PFSK-1 (cell line): ENCODE data around the gene SHISAL2A.

ENCODE experiments used
- FOXP2 ChIP-seq: optimal IDR thresholded peaks from 2 replicates; pipeline ENCODE3; 2011; ENCODE audit warnings: borderline replicate concordance, control low read depth, inconsistent platforms; ENCODE audit not compliant: insufficient read depth; ENCODE audit errors: extremely low read length, extremely low read depth
- POLR2AphosphoS5 ChIP-seq: IDR thresholded peaks from 2 replicates; pipeline ENCODE4 v1.6.1; 2012; ENCODE audit warnings: low read depth, mild to moderate bottlenecking, control low read depth, low read length, moderate library complexity
- SIN3A ChIP-seq: IDR thresholded peaks from 2 replicates; pipeline ENCODE4 v1.6.1; 2012; ENCODE audit warnings: mild to moderate bottlenecking, low read length, moderate library complexity, borderline replicate concordance; ENCODE audit not compliant: insufficient read depth
- TAF1 ChIP-seq: IDR thresholded peaks from 2 replicates; pipeline ENCODE4 v1.6.1; 2012; ENCODE audit warnings: low read length, control low read depth, borderline replicate concordance; ENCODE audit not compliant: insufficient read depth
- TF ChIP-seq, protein P1 (sequence below), 2 experiments: IDR thresholded peaks; 2 replicates each; pipeline versions ENCODE4 v1.6.1 to v1.8.0; 2011 to 2012; ENCODE audit warnings: low read depth in 2 of 2, low read length in 2 of 2, control low read depth in 1 of 2, inconsistent platforms in 1 of 2, mild to moderate bottlenecking in 1 of 2, moderate library complexity in 1 of 2; ENCODE audit not compliant: insufficient read depth in 1 of 2

SHISAL2A gene

DNA sequence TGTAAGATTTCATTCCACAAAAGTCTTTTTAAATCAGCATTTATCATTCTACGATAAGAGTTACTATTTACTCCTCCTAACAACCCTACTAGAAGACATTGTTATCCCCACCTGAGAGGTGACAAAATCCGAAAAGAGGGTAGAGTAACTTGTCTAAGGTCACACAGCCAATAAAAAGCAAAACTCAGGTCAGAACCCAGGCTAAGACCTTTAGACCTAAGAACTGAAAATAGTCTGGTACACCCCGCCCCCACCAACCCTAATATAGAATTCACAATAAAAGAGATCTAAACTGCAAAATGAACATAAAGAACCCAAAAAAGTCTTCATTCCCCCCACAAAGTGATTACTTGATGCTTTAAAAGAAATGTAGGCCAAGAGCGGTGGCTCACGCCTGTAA lies 46.5 kb downstream of the SHISAL2A start:
- TF ChIP-seq FOXP2 (no peak), TAF1 (no peak)
- TF ChIP-seq, protein P1, sequence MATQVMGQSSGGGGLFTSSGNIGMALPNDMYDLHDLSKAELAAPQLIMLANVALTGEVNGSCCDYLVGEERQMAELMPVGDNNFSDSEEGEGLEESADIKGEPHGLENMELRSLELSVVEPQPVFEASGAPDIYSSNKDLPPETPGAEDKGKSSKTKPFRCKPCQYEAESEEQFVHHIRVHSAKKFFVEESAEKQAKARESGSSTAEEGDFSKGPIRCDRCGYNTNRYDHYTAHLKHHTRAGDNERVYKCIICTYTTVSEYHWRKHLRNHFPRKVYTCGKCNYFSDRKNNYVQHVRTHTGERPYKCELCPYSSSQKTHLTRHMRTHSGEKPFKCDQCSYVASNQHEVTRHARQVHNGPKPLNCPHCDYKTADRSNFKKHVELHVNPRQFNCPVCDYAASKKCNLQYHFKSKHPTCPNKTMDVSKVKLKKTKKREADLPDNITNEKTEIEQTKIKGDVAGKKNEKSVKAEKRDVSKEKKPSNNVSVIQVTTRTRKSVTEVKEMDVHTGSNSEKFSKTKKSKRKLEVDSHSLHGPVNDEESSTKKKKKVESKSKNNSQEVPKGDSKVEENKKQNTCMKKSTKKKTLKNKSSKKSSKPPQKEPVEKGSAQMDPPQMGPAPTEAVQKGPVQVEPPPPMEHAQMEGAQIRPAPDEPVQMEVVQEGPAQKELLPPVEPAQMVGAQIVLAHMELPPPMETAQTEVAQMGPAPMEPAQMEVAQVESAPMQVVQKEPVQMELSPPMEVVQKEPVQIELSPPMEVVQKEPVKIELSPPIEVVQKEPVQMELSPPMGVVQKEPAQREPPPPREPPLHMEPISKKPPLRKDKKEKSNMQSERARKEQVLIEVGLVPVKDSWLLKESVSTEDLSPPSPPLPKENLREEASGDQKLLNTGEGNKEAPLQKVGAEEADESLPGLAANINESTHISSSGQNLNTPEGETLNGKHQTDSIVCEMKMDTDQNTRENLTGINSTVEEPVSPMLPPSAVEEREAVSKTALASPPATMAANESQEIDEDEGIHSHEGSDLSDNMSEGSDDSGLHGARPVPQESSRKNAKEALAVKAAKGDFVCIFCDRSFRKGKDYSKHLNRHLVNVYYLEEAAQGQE (IDR thresholded peaks at IDR 0.05; ENCODE audit: insufficient read depth in 1 of 2, low read depth in 2 of 2, low read length in 2 of 2): no peak

DNA sequence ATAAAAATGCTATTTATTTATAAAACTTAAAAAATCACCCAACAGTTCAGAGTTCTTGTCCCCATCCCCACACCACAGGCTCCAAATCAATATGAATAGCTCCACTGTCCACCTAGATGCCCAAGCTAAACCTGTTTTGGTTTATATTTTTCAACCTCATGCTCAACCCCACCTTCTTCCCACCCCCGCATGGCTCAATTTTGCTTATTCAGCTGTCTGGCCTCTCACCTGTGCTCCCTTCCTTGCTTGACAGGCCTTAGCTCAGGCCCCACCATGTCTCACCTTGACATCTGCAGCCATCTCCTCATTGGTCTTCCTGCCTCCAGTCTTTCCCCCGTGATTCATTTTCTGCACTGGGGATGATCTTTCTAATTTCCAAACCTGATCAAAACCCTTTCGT lies 47.4 kb downstream of the SHISAL2A start:
- no peak for TF ChIP-seq TAF1
- TF ChIP-seq, protein P1 (IDR thresholded peaks at IDR 0.05; ENCODE audit: insufficient read depth in 1 of 2, low read depth in 2 of 2, low read length in 2 of 2): no peak
- TF ChIP-seq POLR2AphosphoS5: no peak
- no peak for TF ChIP-seq SIN3A
- TF ChIP-seq FOXP2: no peak

DNA sequence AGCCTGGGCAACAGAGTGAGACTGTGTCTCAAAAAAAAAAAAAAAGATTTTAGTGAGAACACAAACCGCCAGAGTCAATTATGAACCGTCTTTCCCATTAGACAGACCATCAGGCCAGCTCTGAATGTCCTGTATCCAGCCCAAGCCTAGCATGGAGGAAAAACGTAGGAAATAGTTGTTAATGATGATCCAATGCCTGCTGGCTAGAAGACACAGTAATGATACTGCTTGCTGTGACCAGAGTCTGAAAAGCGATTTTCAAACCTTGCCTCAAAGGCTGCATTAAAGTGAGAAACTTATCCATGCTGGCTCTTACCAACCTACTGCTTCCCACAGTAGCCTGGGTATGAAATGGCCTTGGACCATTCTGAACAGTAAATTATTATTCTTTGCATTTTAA lies 48.2 kb downstream of the SHISAL2A start:
- no peak for TF ChIP-seq SIN3A
- no peak for TF ChIP-seq TAF1
- no peak for TF ChIP-seq POLR2AphosphoS5
- TF ChIP-seq FOXP2: no peak
- TF ChIP-seq, protein P1 (IDR thresholded peaks at IDR 0.05; ENCODE audit: insufficient read depth in 1 of 2, low read depth in 2 of 2, low read length in 2 of 2): no peak

DNA sequence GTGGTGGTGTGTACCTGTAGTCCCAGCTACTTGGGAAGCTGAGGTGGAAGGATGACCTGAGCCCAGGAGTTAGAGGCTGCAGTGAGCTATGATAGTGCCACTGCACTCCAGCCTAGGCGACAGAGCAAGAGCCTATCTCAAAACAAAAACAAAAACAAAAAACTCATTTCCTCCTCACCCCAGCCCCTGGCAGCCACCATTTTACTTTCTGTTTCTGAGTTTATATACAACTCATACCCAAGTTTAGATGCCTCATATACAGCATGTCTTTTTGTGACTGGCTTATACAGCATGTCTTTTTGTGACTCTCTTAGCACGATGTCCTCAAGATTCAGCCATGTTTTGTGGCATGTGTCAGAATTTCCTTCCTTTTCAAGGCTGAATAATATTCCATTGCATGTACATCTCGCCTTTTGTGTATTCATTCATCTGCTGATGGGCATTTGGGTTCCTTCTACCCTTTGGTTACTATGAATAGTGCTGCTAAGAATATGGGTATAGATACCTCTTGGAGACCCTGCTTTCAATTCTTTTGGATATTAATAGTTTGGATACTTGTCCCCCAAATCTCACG lies 50.5 kb downstream of the SHISAL2A start:
- TF ChIP-seq SIN3A (no peak), TAF1 (no peak), FOXP2 (no peak), POLR2AphosphoS5 (no peak)
- TF ChIP-seq, protein P1 (IDR thresholded peaks at IDR 0.05; ENCODE audit: insufficient read depth in 1 of 2, low read depth in 2 of 2, low read length in 2 of 2): no peak

DNA sequence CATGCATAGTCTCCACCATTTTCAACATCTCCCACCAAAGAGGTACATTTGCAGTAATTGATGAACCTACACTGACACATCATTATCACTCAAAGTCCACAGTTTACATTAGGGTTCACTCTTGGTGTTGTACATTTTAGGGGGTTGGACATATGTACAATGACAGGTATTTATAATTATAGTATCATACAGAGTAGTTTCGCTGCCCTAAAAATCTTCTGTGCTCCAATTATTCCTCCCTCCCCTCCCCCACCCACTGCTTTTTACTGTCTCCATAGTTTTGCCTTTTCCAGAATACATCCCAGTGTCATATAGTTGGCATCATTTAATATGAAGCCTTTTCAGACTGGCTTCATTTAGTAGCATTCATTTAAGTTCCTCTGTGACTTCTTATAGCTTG lies 51.6 kb downstream of the SHISAL2A start:
- no peak for TF ChIP-seq SIN3A
- no peak for TF ChIP-seq FOXP2
- TF ChIP-seq POLR2AphosphoS5: 0 out of 2 replicates have a peak, but pooled peaks have one; percentile 28
- TF ChIP-seq, protein P1 (IDR thresholded peaks at IDR 0.05; ENCODE audit: insufficient read depth in 1 of 2, low read depth in 2 of 2, low read length in 2 of 2): no peak
